Measurements from ENCODE around the gene LBH.

The LBH gene

GRCh38 chr2:30234180-30234971 is 3.0 kb downstream of the LBH start:
- no peak for DNase-seq

GRCh38 chr2:30235008-30235655 is 3.8 kb downstream of the LBH start:
- DNase-seq, result no peak

- DNase-seq, result no peak
Measured at GRCh38 chr2:30235859-30236535, 4.7 kb downstream of the LBH start.

- no peak for DNase-seq
Measured at GRCh38 chr2:30236591-30237238, 5.4 kb downstream of the LBH start.

- DNase-seq, result no peak
Measured at GRCh38 chr2:30237239-30237965, 6.1 kb downstream of the LBH start.

- no peak for DNase-seq
Measured at GRCh38 chr2:30237966-30238800, 6.8 kb downstream of the LBH start.

GRCh38 chr2:30239308-30239985 is 8.1 kb downstream of the LBH start:
- DNase-seq, result peak in 7 of 51 donors; percentile 4 to 42 (median 10)

- DNase-seq, result no peak
Measured at GRCh38 chr2:30239986-30240752, 8.8 kb downstream of the LBH start.

- no peak for DNase-seq
Measured at GRCh38 chr2:30243231-30243630, 11.9 kb downstream of the LBH start.

GRCh38 chr2:30245364-30245763 is 14.0 kb downstream of the LBH start:
- no peak for DNase-seq

GRCh38 chr2:30248791-30249190 is 17.5 kb downstream of the LBH start:
- DNase-seq, result no peak

GRCh38 chr2:30249354-30249753 is 18.0 kb downstream of the LBH start:
- DNase-seq, result no peak

GRCh38 chr2:30250421-30250820 is 19.1 kb downstream of the LBH start:
- DNase-seq, result no peak

GRCh38 chr2:30252723-30253701 is 21.7 kb downstream of the LBH start:
- DNase-seq, result peak in 5 of 51 donors; percentile 5 to 28 (median 12)

- DNase-seq, result no peak
Measured at GRCh38 chr2:30253873-30254684, 22.7 kb downstream of the LBH start.

GRCh38 chr2:30254685-30255001 is 23.3 kb downstream of the LBH start:
- DNase-seq, result no peak

GRCh38 chr2:30255026-30255425 is 23.7 kb downstream of the LBH start:
- DNase-seq, result no peak
